Measurements from ENCODE around the gene CCDC157.

- TF ChIP-seq CTCF (IDR thresholded peaks at IDR 0.05; ENCODE audit: insufficient read depth, low read length) (no peak), POLR2AphosphoS5 (IDR thresholded peaks at IDR 0.05; ENCODE audit: low read depth) (no peak), REST (IDR thresholded peaks at IDR 0.05; ENCODE audit: insufficient replicate concordance, low read depth) (no peak), GABPA (IDR thresholded peaks at IDR 0.05; ENCODE audit: low read depth) (no peak), SPI1 (IDR thresholded peaks at IDR 0.05; ENCODE audit: borderline replicate concordance, low read depth) (no peak)
These were observed 39.0 kb upstream of the CCDC157 start for GRCh38 chr22:30317778-30318177.
